GM18858 (cell line): ENCODE data around the gene UMAD1.

Source experiments
- ATAC-seq: cut with Tn5 transposase; IDR thresholded peaks from one replicate; pipeline ENCODE4 v1.9.1; 2021; ENCODE audit not compliant: unreplicated experiment

The UMAD1 gene

DNA sequence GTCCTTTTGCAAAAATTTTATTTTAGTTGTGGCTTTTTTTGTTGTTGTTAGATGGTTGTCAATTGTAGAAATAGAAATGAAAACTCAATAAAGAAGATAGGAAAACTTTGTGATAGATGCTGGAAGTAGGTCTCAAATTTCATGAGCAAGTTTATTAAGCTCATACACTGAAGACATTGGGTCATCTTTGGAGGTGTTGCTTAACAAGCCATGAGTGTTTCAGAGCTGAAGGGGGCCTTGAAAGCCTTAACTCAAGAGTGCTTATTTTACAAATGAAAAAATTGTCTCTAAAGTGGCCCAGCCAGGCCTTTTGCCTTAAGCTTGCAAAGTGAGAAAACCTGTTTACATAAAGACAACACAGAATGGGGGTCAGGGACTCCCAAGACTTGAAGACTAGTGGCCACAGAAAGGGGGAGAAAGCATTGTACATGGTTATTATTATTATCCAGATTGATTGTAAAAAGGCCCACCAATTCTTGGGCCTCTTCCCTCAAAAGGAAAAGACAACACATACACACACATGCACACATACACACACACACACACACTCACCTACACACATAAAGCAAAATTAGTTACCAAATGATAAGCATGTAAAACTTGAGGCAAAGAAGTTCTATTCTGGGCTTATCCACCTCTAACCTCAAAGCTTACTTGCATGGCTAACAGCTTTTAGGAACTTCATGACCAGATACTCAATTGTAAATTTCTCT is 278.3 kb downstream of the UMAD1 start:
- ATAC-seq, result no peak

DNA sequence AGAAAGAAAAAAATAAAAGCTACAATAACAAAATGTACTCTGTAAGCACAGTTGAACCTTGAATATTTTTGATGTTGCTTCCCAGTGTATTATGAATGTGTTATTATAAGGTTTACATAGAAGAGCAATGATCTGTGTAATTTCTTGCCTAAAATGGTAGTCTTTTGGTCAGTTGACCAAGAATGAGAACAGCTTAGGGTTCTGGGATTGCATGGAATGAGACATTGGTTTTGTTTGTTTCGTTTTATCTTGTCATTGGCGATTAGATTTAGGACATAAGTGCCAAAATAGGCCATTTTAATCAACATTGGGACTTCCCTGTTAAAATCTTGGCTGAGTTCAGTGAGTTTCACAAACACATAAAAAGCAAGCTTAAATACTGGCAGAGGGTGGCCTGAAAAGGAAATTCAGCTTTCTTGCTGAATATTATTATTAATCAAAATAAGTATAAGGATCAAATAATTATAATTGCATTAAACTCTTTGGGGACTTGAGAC is 278.9 kb downstream of the UMAD1 start:
- no peak for ATAC-seq

GRCh38 chr7:7920056-7920455 is 279.5 kb downstream of the UMAD1 start:
- ATAC-seq, result no peak

GRCh38 chr7:7920481-7920880 is 279.9 kb downstream of the UMAD1 start:
- ATAC-seq, result peak; percentile 94

- no peak for ATAC-seq
Measured at GRCh38 chr7:7921830-7922229, 281.3 kb downstream of the UMAD1 start.

- ATAC-seq, result no peak
Measured at GRCh38 chr7:7922684-7923385, 282.3 kb downstream of the UMAD1 start.

DNA sequence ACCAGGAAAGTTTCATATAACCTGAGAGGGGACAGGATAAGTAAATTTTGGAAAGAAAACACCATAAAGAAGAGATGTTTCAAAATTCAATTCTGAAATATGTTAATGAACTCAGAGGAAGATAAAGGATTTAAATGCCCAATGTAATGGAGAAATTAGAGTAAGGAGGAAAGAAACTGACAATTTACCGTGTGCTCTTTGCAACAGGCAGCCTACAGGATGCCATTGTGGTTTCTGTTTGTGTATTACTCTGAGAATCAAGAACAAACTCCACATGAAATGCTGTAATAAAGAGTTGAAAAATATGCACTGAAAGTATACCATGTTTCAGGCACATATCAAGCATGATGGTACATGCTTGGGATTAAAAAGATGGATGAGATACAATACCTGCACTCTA is 283.3 kb downstream of the UMAD1 start:
- ATAC-seq, result no peak

- ATAC-seq, result no peak
Measured at GRCh38 chr7:7924303-7924702, 283.8 kb downstream of the UMAD1 start.
